Retinal pigment epithelial cell (primary cell): ENCODE results near the gene AQP9.

Experiments
- DNase-seq: peaks from one replicate; pipeline ENCODE4 v3.0.0-alpha.2; 2010; ENCODE audit warnings: low read depth
- H3K4me3 ChIP-seq: 2 replicates; pipeline ENCODE4 v1.5.1; 2011; ENCODE audit warnings: mild to moderate bottlenecking, low read length, control low read depth, moderate library complexity
- TF ChIP-seq, protein P1 (sequence below): conservative IDR thresholded peaks from 2 replicates; pipeline ENCODE4 v1.5.1; 2011; ENCODE audit warnings: low read depth, low read length, control low read depth, inconsistent platforms

The AQP9 gene

DNA sequence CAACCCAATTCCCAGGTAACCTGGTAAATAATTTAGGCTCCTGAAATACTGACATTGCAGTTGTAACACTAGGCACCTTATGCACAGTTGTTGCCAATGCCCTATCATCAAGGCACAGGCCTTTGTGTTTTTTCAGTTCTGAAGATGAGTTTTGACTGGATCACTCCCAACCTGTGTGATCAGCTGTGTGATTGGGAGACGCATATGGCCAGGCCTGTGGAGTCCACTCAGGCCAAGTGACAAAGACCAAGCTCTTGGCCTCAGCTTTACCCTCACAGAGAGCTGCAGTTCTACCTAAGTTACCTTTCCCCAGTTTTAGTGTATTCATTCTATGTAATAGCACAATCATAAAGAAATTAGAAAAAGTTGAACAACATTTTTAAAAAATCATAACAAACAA, 19.2 kb upstream of the AQP9 start:
- TF ChIP-seq, protein P1, sequence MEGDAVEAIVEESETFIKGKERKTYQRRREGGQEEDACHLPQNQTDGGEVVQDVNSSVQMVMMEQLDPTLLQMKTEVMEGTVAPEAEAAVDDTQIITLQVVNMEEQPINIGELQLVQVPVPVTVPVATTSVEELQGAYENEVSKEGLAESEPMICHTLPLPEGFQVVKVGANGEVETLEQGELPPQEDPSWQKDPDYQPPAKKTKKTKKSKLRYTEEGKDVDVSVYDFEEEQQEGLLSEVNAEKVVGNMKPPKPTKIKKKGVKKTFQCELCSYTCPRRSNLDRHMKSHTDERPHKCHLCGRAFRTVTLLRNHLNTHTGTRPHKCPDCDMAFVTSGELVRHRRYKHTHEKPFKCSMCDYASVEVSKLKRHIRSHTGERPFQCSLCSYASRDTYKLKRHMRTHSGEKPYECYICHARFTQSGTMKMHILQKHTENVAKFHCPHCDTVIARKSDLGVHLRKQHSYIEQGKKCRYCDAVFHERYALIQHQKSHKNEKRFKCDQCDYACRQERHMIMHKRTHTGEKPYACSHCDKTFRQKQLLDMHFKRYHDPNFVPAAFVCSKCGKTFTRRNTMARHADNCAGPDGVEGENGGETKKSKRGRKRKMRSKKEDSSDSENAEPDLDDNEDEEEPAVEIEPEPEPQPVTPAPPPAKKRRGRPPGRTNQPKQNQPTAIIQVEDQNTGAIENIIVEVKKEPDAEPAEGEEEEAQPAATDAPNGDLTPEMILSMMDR = no peak
- H3K4me3 ChIP-seq = no peak overlapping the region
- no peak for DNase-seq

DNA sequence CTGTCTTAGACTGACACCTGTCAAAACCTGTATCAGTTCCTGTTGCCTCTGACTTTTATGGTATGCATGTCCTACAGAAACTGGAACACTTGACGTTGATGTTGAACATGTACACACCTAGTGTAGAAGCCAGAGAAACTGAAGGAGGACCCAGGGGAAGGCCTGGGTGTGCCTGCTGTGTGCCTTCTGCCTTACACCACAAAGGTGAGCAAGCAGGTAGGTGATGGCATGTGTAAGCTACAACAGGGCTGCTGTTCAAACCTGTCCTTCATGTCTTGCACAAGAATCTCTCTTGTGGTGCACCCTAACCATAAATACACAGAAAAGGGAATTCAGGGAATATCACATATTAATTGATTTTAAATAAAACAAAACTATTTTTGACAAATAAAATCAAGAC, 13.6 kb upstream of the AQP9 start:
- TF ChIP-seq, protein P1 = no peak

DNA sequence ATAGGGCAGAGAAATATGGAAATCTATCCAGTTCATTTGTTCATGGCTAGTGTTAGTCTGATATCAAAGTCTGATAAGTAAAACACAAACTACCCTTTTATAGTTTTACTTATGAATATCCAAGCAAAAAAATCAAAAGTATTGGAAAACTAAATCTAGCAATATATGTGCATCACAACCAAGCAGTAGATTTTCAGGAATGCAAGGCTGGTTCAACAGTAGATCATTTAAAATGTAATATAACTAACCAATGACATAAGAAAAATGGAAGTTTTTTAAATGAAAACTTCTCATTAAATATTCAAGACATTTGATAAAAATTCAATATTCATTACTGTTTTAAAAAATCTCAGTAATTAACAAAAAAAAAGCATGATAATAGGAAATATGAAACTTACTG, 12.8 kb upstream of the AQP9 start:
- no peak overlapping the region for H3K4me3 ChIP-seq
- TF ChIP-seq, protein P1 = no peak
- no peak for DNase-seq

More for the DNA sequence above, 13.6 kb upstream of the AQP9 start:
- no peak overlapping the region for H3K4me3 ChIP-seq
- DNase-seq = no peak

DNA sequence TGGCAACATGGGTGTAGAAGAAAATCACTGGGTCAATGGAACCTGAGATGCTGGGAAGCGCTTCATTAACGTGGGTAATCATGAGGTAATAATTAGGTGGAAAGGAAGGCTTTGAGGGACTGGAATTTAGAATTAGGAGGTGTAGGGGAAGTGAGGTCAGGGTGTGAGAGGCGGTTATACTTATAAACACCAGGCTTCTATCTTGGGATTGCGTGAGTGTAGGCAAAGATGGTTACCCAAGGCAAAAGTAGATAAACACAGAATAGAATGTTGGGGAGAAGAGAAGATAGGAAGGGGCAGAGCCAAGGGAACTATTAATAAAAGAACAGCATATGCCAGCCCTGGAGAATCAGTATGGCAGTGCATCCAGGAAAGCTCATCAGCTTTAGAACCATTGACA, 3.3 kb upstream of the AQP9 start:
- TF ChIP-seq, protein P1 = no peak
- H3K4me3 ChIP-seq = no peak overlapping the region
- no peak for DNase-seq

- no peak overlapping the region for H3K4me3 ChIP-seq
- TF ChIP-seq, protein P1 = no peak
- DNase-seq = no peak
Observed at GRCh38 chr15:58135511-58136174, 2.5 kb upstream of the AQP9 start.

- TF ChIP-seq, protein P1 = no peak
- H3K4me3 ChIP-seq = no peak overlapping the region
- no peak for DNase-seq
Observed at GRCh38 chr15:58136731-58137130, 1.4 kb upstream of the AQP9 start.

- H3K4me3 ChIP-seq = no peak overlapping the region
- TF ChIP-seq, protein P1 = no peak
- DNase-seq = no peak
Observed at GRCh38 chr15:58137686-58138085, 495 bp upstream of the AQP9 start.
